CD4-positive, alpha-beta T cell (primary cell): ENCODE measurements around the gene IGFLR1. TPM values are rescaled to one million over a fixed set of nuclear protein-coding genes. Genes with fewer than 3 reads are reported as not detected.

ENCODE experiments used
- ATAC-seq: fragments of 200-7000 bp; cut with Tn5 transposase; one replicate; pipeline ENCODE4 v1.10.0; 2022; ENCODE audit warnings: mild to moderate bottlenecking; ENCODE audit not compliant: poor library complexity
- CTCF ChIA-PET: fragments of 350-600 bp; sonication (Branson Sonifier 250); formaldehyde crosslinking; loops from one replicate; lab custom pipeline; 2021; ENCODE audit warnings: antibody characterized with exemption, inconsistent platforms; lab: Charles Lee
- POLR2A ChIA-PET: fragments of 350-600 bp; sonication (Branson Sonifier 250); formaldehyde crosslinking; loops from one replicate; lab custom pipeline; 2021; ENCODE audit warnings: antibody characterized with exemption, inconsistent platforms; lab: Charles Lee
- DNase-seq, 14 experiments: peaks; one replicate each; pipeline ENCODE4 v3.0.0-alpha.2; 2013 to 2020; ENCODE audit warnings: mixed read lengths in 2 of 14
- H3K27ac ChIP-seq, 2 donors: one replicate each; pipeline versions ENCODE4 v1.5.1 to v1.7.0; 2013; ENCODE audit warnings: low read length in 2 of 2, low read depth in 1 of 2, mild to moderate bottlenecking in 1 of 2
- H3K27me3 ChIP-seq, 2 experiments: 1 replicate in 1 of 2; 2 replicates in 1 of 2; pipeline versions ENCODE4 v1.6.1 to v1.7.0; 2013; ENCODE audit warnings: low read length in 2 of 2, control low read depth in 1 of 2, mild to moderate bottlenecking in 1 of 2, moderate library complexity in 1 of 2; ENCODE audit not compliant: insufficient read depth in 2 of 2, control insufficient read depth in 1 of 2
- H3K36me3 ChIP-seq: one replicate; pipeline ENCODE4 v1.6.1; 2013; ENCODE audit warnings: low read length, control low read depth; ENCODE audit not compliant: insufficient read depth
- H3K4me1 ChIP-seq: one replicate; pipeline ENCODE4 v1.6.1; 2013; ENCODE audit warnings: low read length, control low read depth; ENCODE audit not compliant: insufficient read depth
- H3K4me3 ChIP-seq: one replicate; pipeline ENCODE4 v1.5.1; 2013; ENCODE audit warnings: mild to moderate bottlenecking, low read length, moderate library complexity
- H3K9me3 ChIP-seq, 2 experiments: 1 replicate in 1 of 2; 2 replicates in 1 of 2; pipeline versions ENCODE4 v1.6.1 to v1.7.0; 2013; ENCODE audit warnings: low read length in 2 of 2, mild to moderate bottlenecking in 2 of 2, control low read depth in 1 of 2, moderate library complexity in 1 of 2; ENCODE audit not compliant: control insufficient read depth in 1 of 2, insufficient read depth in 1 of 2
- H3K27ac Mint-ChIP-seq: one replicate; pipeline ENCODE4 v1.8.0; 2020; ENCODE audit warnings: mixed read lengths
- H3K27me3 Mint-ChIP-seq: one replicate; pipeline ENCODE4 v1.8.0; 2021; ENCODE audit warnings: mixed read lengths
- H3K36me3 Mint-ChIP-seq: one replicate; pipeline ENCODE4 v1.8.0; 2021; ENCODE audit warnings: low read depth, mixed read lengths
- H3K4me1 Mint-ChIP-seq: one replicate; pipeline ENCODE4 v1.8.0; 2021; ENCODE audit warnings: low read depth, mixed read lengths
- H3K4me3 Mint-ChIP-seq: one replicate; pipeline ENCODE4 v1.8.0; 2020; ENCODE audit warnings: mild to moderate bottlenecking, mixed read lengths
- H3K9me3 Mint-ChIP-seq: one replicate; pipeline ENCODE4 v1.8.0; 2020; ENCODE audit warnings: mixed read lengths
- CTCF ChIP-seq: fragments of 200-600 bp; IDR thresholded peaks from one replicate; pipeline ENCODE4 v1.8.0; 2022; ENCODE audit warnings: antibody characterized with exemption, mild to moderate bottlenecking
- intact Hi-C, 2 experiments: fragments of 100-400 bp; cut with DNase I in 1 of 2; cut with micrococcal nuclease in 1 of 2; formaldehyde crosslinking; loops; one replicate each; pipeline versions ENCODE4 v1.15.1 to v1.9.0; 2023 to 2025; cut with DNase I, micrococcal nuclease
- total RNA-seq, 174 experiments: library from RNA in 2 of 174; stranded (reverse) in 2 of 174; gene quantifications; one replicate each; pipeline ENCODE4 v1.2.3 and lab custom pipeline; 2021 to 2026

The IGFLR1 gene
- total RNA-seq, 2 experiments from 2014 or later, result 40.3 to 43.1 TPM

DNA sequence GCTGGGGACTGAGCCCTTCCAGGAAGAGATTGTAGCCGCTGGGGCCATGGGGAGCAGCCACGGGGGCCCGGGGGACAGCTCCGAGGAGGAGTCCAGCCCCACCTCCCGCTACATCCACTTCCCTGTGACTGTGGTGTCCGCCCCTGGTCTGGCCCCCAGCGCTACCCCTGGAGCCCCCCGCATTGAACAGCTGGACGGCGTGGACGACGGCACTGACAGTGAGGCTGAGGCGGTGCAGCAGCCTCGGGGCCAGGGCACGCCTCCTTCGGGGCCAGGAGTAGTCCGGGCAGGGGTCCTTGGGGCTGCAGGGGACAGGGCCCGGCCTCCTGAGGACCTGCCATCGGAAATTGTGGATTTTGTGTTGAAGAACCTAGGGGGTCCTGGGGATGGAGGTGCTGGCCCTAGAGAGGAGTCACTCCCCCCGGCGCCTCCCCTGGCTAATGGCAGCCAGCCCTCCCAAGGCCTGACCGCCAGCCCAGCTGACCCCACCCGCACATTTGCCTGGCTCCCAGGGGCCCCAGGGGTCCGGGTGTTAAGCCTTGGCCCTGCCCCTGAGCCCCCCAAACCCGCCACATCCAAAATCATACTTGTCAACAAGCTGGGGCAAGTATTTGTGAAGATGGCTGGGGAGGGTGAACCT, 9.6 kb downstream of the IGFLR1 start:
- no peak overlapping the region for H3K4me3 ChIP-seq
- no peaks in the 10 kb centered on the region for H3K9me3 Mint-ChIP-seq
- ATAC-seq (no peak), DNase-seq (no peak)
- H3K36me3 Mint-ChIP-seq, result peaks cover 83% of the 10 kb centered on the region
- no peaks in the 10 kb centered on the region for H3K27me3 Mint-ChIP-seq
- TF ChIP-seq CTCF, result no peak
- peaks cover 25% of the 10 kb centered on the region for H3K4me1 Mint-ChIP-seq
- peaks cover 90% of the 10 kb centered on the region for H3K36me3 ChIP-seq
- no peak overlapping the region for H3K27ac Mint-ChIP-seq
- no peaks in the 10 kb centered on the region for H3K9me3 ChIP-seq
- ChIA-PET POLR2A (no interaction called here), CTCF (no interaction called here)
- no peaks in the 10 kb centered on the region for H3K27me3 ChIP-seq
- peaks cover 14% of the 10 kb centered on the region for H3K4me1 ChIP-seq
- no peak overlapping the region for H3K4me3 Mint-ChIP-seq
- intact Hi-C loops, result no loop called here
- no peak overlapping the region for H3K27ac ChIP-seq

DNA sequence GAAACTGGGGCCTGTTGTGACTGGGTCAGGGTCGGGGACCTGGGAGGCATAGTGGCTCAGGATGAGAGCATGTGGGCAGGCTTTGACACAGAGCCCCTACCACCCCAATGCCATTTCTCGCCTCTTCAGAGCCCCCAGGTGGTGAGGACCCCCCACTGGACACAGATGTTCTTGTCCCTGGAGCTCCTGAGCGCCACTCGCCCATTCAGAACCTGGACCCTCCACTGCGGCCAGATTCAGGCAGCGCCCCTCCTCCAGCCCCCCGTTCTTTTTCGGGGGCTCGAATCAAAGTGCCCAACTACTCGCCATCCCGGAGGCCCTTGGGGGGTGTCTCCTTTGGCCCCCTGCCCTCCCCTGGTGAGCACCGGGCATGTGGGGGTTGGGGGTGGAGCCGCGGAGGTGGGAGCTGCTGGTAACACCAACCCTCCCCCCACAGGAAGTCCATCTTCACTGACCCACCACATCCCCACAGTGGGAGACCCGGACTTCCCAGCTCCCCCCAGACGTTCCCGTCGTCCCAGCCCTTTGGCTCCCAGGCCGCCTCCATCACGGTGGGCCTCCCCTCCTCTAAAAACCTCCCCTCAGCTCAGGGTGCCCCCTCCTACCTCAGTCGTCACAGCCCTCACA, 10.4 kb downstream of the IGFLR1 start:
- CTCF ChIA-PET, result no interaction called here
- Mint-ChIP-seq H3K4me1 (peaks cover 18% of the 10 kb centered on the region), H3K9me3 (no peaks in the 10 kb centered on the region), H3K36me3 (peaks cover 82% of the 10 kb centered on the region), H3K27ac (no peak overlapping the region), H3K4me3 (no peak overlapping the region), H3K27me3 (no peaks in the 10 kb centered on the region)
- no peak for TF ChIP-seq CTCF
- POLR2A ChIA-PET, result interaction anchor here (1.2 kb wide), 1 partner anchor 13 kb away, joined by 3 read pairs; no protein-coding TSS in a partner anchor
- DNase-seq (no peak), ATAC-seq (no peak)
- Histone ChIP-seq H3K27me3 (no peaks in the 10 kb centered on the region), H3K36me3 (peaks cover 91% of the 10 kb centered on the region), H3K9me3 (no peaks in the 10 kb centered on the region), H3K4me3 (no peak overlapping the region), H3K27ac (no peak overlapping the region), H3K4me1 (peaks cover 6% of the 10 kb centered on the region)
- intact Hi-C loops, result no loop called here

DNA sequence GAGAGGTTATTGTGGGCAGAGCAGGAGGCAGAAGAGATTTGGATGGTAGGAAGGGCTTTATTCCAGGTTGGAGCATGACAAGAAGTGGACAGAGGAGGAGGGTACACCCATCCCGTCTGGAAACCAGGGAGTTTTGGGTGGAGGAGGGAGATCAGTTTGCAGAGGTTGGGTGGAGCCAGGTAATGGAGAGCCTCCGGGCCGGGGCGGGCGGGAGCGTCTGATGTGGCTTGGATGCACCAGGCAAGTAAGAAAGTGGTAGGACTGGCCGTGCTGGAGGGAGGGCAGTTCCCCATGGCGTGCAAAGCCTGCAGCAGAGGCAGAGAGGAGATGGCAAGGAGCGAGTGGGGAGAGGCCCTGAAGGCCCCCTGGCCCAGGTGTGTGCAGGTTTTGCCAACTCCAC, 10.9 kb downstream of the IGFLR1 start:
- Histone ChIP-seq H3K9me3 (no peaks in the 10 kb centered on the region), H3K27me3 (no peaks in the 10 kb centered on the region), H3K27ac (no peak overlapping the region), H3K4me3 (no peak overlapping the region), H3K36me3 (peaks cover 91% of the 10 kb centered on the region), H3K4me1 (peaks cover under 1% of the 10 kb centered on the region)
- Mint-ChIP-seq H3K4me1 (peaks cover 12% of the 10 kb centered on the region), H3K36me3 (peaks cover 82% of the 10 kb centered on the region), H3K27ac (no peak overlapping the region), H3K4me3 (no peak overlapping the region), H3K9me3 (no peaks in the 10 kb centered on the region), H3K27me3 (no peaks in the 10 kb centered on the region)
- no peak for DNase-seq
- POLR2A ChIA-PET, result interaction anchor here (1.2 kb wide), 1 partner anchor 13 kb away, joined by 3 read pairs; no protein-coding TSS in a partner anchor
- CTCF ChIA-PET, result no interaction called here
- TF ChIP-seq CTCF, result no peak
- no peak for ATAC-seq
- intact Hi-C loops, result no loop called here
